RCC 7860 (cell line): ENCODE measurements around the gene GATA3.
"Not testable (repeated sequence)": the region's sequence is repeated elsewhere in the genome, so short reads cannot be mapped to it uniquely, and the experiment has no call there.

ENCODE experiments used
- DNase-seq: peaks from one replicate; pipeline ENCODE4 v3.0.0-alpha.2; 2015; ENCODE audit warnings: low spot score
- FAIRE-seq: peaks from 2 replicates; lab custom pipeline; 2012; peaks lifted over from hg19 to GRCh38; lab: Jason Lieb, UNC

GATA3 gene

DNA sequence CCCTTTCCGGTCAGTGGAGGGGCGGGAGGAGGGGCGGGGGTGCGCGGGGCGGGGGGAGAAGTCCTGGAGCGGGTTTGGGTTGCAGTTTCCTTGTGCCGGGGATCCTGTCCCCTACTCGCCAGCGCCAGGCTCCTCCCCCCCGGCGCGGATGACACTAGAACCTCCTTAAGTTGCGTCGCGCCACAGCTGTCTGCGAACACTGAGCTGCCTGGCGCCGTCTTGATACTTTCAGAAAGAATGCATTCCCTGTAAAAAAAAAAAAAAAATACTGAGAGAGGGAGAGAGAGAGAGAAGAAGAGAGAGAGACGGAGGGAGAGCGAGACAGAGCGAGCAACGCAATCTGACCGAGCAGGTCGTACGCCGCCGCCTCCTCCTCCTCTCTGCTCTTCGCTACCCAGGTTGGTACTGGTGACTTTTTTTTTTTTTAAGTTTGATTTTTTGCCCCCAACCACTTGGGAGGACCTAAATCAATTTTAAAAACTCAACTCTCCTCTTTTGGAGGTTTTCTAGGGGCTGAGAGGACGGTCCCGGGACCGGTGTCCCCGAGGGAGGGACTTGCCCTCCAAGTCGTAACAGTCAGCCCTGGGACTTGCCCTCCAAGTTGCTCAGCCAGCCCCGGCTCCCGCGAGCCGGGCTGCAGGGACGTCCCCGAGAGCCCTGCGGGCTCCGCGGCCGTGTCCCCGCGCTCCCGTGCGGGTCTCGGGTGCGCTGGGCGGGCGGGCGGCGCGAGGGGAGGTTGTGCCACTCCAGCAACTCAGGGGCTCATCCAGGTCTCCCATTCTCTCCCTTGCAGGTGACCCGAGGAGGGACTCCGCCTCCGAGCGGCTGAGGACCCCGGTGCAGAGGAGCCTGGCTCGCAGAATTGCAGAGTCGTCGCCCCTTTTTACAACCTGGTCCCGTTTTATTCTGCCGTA lies at the start of gene GATA3:
TSS of gene GATA3 (plus strand) at position 195 of the 914 bp plus-strand sequence. CDS start 968 bp downstream, outside the sequence.
- no peak for FAIRE-seq
- DNase-seq = no peak

DNA sequence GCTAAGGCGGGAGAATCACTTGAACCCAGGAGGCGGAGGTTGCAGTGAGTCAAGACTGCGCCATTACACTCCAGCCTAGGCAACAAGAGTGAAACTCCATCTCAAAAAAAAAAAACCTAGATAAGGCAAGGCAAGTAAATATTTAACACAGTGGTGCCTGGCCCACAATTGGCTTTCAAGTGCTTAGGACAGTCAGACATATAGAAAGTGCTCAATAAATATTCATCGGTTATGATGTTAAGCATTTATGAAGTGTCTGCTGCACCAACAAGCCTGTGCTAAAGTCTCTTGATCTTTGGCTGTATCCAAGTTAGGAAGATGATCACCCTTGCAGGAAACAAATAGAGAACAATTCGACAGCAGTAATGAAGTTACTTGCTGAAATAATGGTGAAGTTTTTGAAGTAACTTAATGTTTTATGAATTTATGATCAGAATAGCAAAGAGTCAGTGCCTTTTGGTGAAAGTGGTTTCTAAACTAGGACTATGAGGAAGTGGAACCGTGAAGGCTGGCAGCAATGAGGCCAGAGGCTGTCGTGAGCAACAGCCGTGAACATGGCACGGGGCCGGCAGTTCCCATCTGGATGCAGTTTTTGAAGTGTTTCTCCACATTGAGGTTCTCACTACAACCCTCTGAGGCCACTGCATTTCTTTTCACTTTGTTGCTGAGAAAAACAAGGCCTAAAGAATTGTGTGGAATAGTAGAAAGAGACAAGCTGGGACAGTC lies 48.1 kb upstream of the GATA3 start:
- no peak for DNase-seq
- FAIRE-seq = no peak

DNA sequence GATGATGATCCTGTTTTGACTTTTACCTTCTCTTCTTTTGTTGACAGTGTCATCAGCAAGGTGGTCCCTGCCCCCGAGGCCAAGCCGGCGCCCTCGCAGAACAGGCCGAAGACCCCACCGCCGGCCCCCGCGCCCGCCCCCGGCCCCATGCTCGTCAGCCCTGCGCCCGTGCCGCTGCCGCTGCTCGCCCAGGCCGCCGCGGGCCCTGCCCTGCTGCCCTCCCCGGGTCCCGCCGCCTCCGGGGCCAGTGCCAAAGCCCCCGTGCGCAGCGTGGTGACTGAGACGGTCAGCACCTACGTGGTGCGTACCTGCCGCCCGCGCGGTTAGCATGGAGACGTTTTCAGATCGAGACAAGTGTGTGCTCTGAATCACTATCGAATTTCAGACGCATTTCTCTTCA lies 45.5 kb upstream of the GATA3 start:
- FAIRE-seq (no peak), DNase-seq (no peak)

DNA sequence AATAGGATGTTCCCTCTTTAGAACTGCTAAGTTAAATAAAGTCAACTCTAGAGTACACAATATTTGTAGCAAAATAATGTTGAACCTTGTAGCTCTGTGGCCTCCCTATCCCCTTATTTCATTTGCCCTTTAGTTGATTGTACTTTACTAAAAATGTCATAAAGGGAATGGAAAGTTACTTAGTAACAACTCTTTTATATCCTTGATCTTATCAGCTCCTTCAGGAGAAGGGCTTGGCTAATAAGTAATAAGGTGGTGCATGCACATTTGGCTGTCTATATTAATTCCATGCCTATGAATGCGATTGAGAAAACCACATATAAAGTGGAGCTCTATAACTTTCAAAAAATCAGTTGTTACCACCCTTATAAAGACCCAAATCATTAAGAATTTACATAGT lies 41.5 kb upstream of the GATA3 start:
- FAIRE-seq (peak; percentile 91), DNase-seq (peak; percentile 32)

DNA sequence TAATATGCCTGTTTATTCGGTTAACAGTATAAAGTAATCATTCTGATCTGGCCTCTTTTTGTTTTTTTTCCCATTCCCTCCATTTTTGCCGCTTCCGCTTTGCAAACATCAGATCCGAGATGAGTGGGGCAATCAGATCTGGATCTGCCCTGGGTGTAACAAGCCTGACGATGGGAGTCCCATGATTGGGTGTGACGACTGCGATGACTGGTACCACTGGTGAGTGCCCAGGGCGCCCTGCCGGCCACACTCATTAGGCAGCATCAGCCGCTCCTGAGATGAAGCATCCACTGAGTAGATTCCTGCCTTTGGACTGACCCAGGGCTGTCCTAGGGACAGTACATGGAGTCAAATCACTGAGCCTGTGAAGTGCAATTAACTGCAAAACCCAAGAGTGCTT lies 40.9 kb upstream of the GATA3 start:
- DNase-seq = no peak
- no peak for FAIRE-seq

DNA sequence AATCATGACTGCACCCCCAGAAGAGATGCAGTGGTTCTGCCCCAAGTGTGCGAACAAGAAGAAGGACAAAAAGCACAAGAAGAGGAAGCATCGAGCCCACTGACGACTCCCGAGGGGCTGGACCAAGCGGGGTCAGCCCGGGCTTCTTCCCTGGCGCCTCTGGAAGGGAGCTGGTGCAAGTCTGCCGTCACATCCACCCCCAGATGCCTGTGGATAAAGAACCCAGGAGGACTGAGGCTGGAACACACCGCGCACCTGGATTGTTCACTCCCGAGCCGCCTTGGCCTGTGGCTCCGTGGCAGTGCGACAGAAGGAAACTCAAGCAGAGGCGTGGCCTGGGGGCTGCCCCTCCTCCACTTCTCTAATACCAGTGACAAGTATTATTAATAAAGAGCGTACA lies 39.8 kb upstream of the GATA3 start:
- DNase-seq (no peak), FAIRE-seq (no peak)

DNA sequence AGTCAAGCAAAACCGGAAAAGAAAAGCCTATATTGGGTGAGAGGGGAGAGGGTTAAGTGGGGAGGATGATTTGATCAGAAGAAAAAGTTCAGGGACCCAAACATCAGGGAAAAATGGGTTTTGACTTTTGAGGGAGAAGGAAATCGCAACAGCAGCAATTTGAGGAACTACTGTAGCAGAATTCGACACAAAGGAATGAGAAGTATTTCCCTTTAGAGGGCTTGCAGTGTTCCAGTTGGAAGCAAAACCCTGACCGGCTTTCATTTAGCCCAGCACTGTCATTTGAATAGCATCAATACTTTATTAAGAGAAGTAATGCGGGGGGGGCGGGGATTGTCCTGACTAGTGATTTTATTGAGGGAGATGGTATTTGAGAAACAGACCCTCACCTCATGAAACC lies 37.2 kb upstream of the GATA3 start:
- no peak for FAIRE-seq

DNA sequence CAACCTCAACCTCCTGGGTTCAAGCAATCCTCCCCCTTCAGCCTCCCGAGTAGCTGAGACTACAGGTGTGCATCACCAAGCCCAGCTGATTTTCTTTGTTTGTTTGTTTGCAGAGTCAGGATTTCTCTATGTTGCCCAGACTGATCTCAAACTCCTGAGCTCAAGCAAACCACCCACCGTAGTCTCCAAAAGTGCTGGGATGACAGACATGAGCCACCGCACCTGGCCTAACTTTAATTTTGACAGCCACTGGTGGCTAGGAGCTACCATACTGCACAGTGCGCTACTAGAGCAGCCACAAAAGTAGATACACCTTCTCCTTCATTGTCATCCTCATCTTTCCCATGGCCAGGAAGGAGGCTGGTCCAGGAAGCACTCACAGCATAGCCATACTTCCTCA lies 31.2 kb upstream of the GATA3 start:
- DNase-seq (no peak), FAIRE-seq (no peak)

More for the DNA sequence above, 37.2 kb upstream of the GATA3 start:
- no peak for DNase-seq

DNA sequence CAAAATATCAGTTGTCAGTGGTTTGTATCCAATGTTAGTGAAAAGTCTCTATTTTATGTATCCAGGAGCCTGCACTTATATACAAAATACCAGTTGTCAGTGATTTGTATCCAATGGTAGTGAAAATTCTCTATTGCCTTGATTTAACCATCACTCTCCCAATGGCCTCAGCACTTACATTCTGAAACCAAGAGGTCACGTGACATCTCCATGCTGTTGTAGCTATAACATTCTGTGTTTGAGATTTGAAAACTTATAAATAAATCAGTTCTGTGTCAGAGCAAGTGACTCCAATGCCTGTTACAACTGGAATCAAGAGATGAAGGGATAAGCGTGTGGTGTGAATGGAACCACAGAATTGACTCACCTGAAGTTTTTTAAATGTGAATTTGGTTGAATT lies 30.6 kb upstream of the GATA3 start:
- DNase-seq (no peak), FAIRE-seq (no peak)

DNA sequence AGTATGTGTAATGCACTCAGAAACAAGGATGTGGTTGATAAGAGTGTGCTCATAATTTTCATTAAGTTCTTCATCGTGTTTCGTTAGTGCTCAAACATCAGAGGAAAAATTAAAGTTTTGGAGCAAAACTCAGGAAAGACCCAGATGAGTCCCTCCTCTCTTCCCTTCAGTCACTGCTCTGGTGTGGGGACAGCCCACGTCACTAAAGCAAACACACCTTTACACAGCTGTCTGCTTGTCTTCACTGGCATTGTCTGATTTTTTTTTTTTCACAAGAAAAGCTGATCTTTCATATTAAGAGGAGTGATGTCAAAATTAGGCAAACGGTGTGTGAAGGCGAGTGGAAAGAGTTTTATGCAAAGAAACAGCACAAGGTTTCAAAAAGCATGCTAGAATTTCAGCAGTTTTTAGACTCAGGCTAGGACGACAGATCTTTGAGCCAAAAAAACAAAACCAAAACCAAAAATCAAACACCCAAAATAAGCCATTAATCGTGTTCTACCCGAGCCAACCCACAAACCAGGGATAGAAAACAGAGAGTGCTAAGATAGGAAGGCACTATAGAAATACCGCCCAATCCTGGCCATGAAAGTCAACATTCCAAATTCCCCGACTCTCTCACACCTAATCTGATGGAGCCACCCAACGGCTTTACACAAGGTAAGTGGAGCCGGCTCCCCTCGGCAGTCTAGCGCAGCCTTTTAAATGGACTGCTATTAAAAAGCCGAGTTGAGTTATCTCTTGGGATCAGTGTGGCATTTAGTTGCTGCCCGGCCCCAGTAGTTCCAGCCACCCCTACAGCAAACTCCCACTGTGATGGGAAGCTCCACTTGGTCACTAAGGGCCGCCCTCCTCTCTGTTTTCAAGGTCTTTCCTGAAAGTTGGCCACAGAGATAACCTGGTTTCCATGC lies 27.9 kb upstream of the GATA3 start:
- DNase-seq = no peak
- FAIRE-seq = no peak

DNA sequence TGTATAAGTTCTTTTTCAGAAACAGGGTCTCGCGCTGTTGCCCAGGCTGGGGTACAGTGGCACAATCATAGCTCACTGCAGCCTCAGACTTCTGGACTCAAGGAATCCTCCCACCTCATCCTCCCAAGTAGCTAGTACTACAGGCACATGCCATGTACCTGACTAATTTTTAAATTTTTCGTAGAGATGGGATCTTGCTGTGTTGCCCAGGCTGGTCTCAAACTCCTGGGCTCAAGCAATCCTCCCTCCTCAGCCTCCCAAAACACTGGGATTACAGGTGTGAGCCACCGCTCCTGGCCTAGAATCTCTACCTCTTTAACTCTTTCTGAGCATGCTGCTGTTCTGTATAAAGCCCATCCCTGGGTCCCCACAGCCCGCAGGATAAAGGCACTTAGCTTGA lies 23.3 kb upstream of the GATA3 start:
- DNase-seq, FAIRE-seq: not testable (repeated sequence)

DNA sequence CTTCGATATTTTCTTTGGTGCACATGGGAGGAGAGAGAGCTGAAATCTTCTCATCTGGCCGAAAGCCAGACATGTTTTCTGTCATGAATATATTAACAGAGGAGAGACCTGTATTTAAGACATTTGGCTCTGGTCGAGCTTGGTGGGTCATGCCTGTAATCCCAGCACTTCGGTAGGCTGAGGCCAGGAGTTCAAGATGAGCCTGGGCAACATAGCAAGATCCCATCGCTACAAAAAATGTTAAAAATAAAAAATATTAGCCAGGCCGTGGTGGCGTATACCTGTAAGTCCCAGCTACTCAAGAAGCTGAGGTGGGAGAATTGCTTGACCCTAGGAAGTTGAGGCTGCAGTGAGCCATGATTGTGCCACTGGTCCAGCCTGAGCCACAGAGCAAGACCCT lies 21.9 kb upstream of the GATA3 start:
- DNase-seq (no peak), FAIRE-seq (no peak)

DNA sequence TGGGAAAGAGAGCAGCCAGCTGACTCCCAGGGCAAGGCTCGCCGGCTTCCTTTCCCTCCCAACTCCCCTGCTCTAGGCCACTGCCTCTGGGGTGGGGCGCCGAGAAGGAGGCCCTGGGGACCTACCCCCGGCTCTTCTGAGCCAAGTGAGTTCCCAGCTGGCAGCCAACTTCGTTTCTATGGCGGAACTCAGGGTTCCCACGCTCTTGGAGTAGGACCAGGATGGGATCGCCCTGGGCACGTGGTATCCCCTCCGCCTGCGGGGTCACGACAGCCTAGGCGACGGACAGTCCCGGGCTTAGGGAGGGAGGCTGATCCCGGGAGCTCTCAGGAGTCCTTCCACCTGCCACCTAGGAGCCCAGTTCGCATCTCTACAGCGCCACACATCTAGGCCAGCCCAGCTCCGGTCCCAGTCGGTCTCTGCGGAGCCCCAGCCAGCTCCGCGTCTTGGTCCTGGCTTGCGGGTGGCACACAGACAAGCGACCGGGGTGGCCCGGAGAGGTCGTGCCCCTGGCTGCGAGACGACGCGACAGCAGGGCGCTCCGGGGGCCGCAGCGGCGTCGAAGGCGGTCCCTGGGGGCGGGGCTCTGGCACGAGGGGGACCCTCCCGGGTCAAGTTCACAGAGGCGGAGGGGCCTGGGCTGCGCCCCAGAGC lies 20.5 kb upstream of the GATA3 start:
- FAIRE-seq (no peak), DNase-seq (no peak)

DNA sequence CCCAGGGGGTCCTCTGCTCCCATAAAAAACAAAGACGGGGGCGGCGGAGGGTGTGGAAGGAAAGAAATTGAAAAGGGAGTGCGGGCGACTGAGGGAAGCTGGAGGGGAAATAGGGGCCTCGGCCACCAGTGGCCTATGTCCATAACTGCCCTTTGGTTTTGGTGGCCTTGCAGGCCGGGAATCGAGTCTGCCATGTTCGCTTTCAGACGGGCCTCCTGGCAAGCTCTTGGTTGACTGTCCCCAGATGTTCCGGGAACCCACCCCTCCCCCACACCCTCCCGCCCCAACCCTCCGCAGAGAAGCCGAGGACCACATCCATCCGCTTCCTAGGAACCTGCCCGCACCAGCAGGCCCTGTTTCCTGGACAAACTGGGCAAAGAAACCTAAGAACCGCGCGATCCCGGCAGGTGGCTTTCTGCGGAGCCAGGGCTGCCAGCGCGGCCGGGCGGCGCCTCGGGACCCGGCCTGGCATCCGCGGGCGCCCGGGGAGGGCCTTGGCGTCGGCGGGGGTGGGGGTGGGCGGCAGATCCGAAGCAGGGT lies 20.0 kb upstream of the GATA3 start:
- DNase-seq = no peak
- no peak for FAIRE-seq

DNA sequence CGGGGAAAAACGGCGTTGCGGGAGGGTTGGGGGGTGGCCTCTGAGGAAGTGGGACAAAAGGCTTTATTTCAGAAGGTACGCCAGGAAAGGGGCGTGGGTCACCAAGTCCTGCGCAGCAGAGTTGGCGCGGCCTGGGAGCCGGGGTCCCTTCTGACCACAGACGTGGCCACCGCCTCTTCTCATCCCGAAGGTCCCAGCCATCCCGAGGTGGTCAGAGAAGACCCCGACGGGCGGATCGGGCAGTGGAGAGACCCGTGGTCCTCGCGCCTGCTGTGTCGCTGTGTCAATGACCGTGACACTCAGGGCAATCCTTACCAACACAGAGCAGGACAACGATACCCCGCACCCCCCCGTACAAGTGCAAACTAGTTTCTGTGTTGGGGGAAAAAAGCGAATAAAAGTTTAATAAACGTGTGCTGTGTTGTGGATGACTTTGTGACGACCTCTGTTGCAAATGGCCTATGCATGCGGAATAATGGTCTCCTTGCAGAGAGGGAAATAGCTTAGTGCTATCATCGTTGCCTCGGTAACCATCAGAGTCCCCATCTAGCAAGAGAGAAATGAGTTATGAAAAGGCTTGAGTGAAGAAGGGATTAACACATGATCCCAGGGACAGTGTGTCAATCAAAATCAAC lies 19.4 kb upstream of the GATA3 start:
- FAIRE-seq = no peak
- DNase-seq = no peak

DNA sequence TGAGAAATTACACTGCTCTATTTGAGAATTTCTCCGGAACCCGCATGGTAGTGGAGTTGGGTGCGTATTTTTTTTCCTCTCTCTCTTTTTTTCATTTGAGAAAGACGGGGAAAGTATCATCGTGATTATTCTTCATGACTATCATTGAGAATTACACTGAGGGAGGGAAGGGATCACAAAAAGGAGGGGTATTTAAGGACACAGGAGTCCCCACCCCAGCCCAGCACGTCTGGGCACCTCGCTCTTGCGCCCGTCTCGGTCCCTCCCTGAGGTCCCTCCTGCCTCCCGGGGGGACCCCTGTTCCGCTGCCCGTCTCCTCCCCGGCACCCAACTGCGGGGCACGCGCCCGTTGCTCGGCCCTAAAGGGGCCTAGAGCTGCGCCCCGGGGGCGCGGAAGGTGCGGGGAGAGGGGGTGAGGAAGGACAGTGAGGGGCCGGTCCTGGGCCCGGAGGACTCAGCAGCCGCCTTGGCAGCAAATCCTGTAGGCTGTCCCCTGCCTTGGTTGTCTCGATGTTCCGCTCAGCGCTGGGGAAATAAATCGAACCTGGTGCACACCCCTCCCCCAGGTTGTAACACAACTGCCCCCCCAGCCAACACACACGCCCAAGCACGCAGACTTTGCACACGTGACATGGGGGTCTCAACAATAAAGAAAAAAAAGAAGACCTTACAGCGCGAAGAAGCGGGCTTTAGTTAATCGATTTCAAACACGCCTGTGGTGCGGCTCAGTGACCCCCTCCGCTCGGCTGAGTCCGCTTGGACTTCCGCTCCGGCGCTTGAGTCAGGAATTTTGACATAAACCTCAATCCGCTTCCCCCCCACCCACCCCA lies 18.6 kb upstream of the GATA3 start:
- FAIRE-seq = no peak
- no peak for DNase-seq

DNA sequence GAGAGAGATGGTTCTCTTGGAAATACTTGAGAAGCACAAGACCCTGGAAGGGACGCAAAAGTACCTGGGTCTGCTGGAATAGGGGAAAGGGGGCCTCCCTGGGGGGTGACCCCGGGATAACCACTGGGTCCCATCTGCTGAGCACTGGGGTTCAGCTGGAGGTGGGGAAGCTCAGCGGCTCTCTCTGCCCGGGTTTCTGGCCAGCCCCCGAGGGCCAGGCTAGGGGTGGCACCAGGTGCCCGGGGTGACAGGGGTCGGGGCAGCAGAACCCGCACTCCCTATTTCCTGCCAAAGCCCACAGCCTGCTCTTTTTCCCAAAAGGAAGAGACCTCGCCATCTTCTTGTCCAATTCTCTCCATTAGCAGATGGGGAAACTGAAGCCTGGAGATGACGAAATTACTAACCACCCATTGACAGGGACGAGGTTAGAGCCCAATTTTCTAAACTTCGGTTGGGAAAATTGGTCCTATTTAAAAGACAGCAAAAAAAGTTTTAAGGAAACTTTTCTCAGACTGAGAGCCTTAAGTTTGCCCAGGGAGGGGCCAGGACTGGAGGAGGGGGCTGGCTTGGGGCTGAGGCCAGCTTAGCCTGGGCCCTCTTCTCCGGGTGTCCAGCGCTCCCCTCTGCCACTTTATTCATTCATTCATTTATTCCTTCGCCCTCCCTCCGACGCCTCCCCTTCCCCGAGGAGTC lies 17.8 kb upstream of the GATA3 start:
- DNase-seq = no peak

DNA sequence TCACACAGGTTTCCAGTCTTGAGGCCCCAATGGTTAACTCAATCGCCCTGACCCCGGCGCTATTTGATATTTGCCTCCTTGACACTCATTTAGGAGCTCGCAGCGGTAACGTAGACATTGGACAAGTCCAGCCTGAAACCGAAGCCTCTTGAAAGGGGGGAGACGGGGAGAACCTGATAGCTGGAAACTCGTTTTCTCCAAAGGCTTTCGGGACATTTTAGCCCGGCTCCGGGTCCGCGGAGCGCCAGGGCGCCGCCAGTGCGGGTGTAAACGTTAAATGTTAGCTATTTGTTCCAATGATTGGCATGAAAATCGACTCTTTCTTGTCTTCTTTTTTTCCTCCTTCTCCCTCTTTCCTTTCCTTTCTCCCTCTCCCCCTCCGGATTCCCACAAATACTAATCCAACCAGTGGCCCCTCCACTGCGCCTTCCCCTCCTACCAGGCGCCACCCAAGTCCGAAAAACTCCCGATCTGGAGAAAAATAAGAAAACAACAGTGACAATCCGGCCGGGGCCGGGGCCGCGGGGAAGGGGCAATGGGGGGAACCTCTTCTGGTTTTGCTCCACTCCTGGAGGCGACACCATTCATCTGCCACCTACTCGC lies 17.2 kb upstream of the GATA3 start:
- DNase-seq = no peak
- FAIRE-seq = no peak

More for the DNA sequence above, 17.8 kb upstream of the GATA3 start:
- FAIRE-seq = no peak
